HG03354 (cell line): Measurements from ENCODE around the gene ARF6.
A peak's percentile ranks its signal among the peaks of the same experiment; 100 is the strongest.
"Not testable (repeated sequence)": the region's sequence is repeated elsewhere in the genome, so short reads cannot be mapped to it uniquely, and the experiment has no call there.

Experiments
- ATAC-seq: cut with Tn5 transposase; IDR thresholded peaks from one replicate; pipeline ENCODE4 v1.9.1; 2021; ENCODE audit warnings: mild to moderate bottlenecking; ENCODE audit not compliant: unreplicated experiment, poor library complexity, severe bottlenecking

Gene ARF6

DNA sequence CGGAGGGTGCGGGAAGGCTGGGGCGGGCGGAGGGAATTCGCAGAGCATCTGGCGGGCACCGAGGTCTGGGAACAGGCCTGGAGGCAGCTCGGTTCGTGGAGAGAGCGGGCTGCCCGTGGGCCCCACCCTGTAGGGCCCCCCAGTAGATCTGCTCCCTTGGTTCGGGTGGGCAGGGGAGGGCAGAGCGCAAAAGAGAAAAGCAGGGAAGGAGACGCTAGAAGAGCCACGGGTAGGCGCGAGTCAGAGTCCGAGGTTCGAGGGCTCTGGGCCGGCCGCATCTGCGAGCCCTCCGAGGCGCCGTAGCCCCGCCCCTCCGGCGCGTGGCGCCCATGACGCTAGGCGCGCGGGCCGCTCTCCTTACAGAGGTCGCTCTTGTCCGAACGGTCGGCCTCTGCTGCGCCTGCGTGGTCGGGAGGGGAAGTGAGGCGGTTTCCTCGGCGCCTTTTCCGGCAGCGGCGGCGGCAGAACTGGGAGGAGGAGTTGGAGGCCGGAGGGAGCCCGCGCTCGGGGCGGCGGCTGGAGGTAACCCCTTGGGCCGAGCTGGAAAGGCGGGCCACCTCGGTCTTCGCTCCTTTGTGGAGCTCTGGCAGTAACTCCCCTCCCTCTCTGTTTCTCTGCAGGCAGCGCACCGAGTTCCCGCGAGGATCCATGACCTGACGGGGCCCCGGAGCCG lies at the start of gene ARF6:
TSS of gene ARF6 (plus strand) at position 447 of the 673 bp plus-strand sequence. CDS start 655 bp downstream, outside the sequence.
- peak; percentile 90 for ATAC-seq

DNA sequence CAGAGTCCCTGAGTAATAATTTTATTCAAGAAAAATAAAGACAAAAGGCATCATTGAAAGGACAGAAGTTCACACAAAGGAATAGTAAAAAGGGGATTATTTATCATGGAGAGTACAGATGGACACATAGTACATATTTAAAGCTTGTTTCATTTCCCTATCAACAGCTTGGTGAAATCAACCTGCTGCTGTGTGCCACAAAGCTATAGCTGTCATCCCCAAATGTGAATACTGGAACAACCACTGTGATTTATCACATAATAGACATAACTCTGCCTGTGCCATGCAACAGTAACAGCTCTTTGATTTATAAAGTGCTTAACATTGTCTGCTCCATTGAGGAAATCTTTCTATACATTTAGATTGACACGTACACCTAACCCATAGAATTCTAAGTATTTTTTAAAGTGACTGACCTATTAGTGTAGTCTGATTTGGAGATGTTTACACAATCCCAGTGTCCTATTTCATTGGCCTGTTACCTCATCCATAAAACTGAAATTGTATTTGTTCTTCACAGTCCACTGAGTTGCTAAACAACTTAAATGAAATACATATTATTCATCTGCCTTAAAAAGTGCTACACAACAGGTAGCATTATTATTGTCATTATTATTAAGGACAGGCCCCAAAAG lies 43.6 kb upstream of the ARF6 start:
- ATAC-seq, result no peak

DNA sequence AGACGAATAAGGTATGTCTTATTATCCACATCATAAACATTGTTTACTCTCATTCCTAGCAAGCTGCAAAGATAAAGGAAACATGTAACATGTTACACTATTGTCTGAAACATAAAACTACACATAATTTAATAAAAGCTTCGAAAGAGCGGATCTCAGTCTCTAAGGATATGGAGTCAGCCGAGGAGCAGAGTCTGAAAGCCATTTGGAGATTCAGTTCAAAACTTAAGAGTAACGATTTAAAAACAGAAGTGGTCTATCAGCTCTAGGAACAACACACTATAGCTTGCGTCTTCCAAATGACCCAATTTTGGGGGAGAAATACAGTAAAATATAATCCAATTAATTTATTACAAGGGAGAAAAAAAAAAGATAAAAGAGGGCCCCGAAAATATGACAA lies 41.1 kb upstream of the ARF6 start:
- ATAC-seq, result no peak

DNA sequence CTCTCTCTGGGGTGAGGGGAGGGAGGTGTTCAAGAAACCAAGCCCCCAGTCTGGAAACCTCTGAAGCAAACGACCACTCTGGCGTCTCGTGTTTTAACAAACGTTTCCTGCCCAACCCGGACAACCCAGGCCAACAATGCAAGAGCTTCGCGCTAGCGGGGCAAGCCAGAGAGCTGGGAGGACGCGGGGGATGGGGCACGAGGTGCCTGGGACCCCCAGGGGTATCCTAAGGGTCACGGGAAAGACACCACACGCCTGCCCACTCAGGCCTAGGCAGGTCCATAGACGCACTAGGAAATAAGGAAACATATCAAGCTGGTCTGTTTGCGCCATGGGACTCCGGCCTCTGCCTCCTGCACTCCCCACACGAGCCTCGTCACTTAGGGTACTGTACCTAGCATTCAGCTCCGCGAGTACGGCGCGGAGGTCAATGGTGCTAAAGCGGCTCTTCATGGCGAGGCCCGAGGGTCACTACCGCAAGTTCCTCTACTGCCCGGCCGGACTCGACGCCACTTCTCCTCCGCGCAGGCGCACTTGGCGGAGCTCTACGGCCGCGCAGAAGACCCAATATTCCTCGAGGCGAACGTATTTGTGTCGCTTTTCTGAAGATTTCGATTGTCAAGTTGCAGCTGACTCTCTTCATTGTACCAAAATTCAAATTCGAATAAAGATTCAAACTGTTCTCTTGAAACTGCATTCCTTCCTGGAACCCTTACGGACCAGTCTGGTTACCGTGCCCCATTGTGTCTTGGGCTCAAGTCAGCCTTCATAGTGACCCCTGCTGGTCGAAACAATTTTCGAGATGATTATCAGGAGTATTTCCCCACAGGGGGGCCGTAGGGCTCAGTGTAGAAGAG lies 40.4 kb upstream of the ARF6 start, which contains the start of gene NEMF:
TSS of gene NEMF (minus strand) at position 488 of the 857 bp plus-strand sequence. CDS start at position 453, 35 bp downstream.
- ATAC-seq, result peak; percentile 86

DNA sequence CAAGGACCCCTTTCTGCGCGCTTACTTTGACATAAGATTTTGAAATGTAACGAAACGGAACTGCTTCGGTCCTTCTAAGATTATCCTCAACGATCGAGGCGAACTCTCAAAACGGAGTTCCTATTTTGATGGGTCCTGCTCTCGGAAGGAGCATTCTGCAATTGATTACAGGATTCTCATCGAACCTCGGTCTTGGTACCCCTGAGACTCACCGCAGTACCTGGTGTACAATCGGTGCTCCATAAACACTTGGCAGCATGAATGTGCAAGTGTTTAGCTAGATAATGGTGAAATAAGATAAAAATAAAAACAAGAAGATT lies 39.8 kb upstream of the ARF6 start:
- ATAC-seq, result peak; percentile 16

DNA sequence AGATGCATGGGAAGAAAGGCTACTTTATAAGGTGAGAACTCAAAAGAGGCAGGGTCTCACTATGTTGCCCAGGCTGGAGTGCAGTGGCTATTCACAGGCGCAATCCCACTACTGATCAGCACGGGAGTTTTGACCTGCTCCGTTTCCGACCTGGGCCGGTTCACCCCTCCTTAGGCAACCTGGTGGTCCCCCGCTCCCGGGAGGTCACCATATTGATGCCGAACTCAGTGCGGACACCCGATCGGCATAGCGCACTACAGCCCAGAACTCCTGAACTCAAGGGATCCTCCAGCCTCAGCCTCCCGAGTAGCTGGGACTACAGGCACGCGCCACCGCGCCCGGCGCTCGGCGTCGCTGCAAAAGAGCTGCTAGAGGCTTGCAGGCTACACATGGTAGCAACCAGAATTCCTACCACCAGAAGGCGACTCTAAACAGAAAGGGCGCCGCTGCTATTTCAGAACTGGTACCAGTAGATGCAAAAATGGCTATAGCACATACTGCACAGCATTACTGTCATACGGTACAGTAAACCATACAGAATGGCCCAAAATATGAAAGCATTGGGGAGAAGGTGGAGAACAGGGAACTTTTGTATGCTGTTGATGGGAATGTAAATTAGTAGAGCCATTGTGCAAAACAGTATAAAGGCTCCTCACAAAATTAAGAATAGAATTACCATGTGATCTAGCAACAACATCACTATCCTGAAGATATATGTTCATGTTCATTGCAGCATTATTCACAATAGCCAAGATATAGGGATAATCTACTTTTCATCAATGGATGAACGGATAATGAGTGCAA lies 39.1 kb upstream of the ARF6 start:
- ATAC-seq, result peak; percentile 52

DNA sequence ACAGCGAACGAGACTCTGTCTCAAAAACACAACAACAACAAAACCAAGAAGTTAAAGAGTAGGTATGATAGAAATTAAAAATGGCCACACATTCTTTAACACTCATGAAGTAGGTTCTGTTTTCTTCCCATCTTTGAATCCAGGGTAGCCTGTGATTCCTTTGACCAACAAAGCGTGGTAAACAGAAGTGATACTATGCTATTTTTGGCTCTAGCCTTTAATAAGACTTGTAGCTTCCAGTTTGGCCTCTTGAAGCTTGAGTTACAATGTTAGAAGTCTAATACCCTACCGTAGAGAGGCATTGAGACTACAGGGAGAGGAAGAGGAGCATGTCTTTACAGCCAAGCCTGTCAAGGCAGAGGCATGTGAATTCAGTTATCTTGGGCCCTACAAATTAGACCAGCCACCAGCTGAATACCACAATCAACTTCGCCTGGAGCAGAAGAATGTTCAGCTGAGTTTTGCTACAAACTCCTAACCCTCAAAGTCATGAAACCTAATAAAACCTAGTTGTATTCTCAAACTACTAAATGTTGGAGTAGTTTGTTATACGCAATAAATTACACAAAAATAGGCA lies 35.4 kb upstream of the ARF6 start:
- ATAC-seq, result no peak

DNA sequence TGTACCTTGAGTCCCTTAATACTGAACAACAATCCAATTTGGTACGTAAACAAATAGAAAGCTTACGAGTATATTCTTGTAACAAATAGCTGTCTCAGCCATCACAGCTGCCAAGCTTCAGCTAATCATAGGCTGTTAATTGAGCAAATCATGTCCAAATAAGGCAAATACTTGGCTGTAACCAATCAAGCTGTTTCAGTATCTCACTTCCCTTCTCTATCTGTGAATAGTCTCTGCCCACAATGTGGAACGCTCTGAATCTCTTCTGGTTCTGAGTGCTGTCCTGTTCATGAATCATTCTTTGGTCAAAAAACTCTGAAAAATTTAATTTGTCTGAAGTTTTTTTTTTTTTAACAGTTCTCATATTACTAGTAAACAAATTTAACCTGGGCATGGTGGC lies 34.5 kb upstream of the ARF6 start:
- ATAC-seq, result no peak

DNA sequence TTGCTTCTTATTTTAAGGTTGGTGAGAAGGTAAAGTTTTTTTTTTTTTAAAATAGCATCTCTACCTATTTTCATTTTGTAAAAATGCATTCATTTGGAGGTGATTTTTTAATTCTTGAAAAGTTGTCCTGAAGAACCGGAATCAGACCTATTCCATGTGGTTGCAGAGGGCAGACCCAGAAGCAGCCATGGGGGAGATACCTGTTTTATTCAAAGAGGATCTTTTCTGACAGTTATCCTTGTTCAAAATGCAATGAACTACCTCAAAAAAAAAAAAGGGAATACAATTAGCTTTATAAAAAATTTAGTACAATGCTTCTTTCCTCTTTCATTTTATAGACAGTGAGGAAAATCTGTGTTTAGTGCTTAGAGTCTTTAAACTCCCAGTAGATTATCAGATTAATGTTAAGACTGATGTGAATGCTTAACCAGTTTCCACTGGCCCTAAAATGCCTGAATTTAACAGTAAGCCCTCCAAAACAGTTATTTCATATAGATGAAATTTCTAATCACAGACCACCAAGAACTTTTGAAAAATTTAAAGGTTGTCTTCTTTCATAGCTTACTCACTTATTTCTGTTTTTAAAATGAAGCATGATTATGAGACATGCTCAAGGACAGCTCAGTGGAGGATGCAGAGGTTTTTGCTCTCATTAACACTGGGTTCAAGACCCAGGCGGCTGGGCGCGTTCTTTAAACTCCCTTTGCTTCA lies 31.7 kb upstream of the ARF6 start:
- no peak for ATAC-seq

DNA sequence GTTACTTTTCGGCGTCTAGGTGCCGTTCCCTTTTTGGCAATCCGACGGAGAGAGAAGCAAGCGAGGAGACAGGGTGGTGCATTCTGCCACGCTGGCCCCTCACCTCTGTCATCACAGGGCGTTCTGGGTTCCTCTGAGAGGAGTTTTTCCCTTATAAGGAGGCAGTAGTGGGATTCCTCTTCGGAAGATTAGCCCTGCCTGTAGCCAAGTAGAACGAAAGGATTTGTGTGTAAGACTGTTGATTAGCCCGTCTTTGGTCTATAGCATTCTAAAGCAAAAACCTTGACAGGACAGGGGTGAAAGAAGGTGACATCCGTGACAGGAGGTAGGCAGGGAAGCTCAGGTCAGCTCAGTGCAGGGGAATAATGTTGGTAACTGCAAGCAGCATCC lies 31.2 kb upstream of the ARF6 start:
- ATAC-seq, result peak; percentile 16

DNA sequence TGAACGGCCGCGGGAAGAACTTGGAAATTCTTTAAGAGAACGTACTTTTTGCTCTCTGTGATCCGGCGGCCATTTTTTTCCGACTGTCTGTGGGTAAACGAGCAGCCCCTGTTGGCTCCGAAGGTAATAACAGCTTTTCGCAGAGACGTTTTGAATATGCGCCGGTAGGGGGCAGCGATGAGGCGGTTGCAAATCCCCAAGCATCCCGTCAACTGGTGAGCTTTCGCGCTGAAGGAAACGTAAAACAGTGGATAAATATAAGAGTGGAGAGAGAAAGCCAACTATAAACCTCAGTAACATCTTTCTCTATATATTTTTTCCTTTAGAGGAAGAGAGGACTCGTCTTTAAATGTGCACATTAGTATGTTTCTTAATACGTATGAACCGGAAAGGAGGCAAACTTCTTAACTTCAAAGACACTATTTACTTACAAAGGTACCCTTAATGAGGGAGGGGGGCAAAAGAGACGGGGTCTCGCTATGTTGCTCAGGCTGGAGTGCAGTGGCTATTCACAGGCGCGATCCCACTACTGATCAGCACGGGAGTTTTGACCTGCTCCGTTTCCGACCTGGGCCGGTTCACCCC lies 30.7 kb upstream of the ARF6 start:
- peak; percentile 27 for ATAC-seq

DNA sequence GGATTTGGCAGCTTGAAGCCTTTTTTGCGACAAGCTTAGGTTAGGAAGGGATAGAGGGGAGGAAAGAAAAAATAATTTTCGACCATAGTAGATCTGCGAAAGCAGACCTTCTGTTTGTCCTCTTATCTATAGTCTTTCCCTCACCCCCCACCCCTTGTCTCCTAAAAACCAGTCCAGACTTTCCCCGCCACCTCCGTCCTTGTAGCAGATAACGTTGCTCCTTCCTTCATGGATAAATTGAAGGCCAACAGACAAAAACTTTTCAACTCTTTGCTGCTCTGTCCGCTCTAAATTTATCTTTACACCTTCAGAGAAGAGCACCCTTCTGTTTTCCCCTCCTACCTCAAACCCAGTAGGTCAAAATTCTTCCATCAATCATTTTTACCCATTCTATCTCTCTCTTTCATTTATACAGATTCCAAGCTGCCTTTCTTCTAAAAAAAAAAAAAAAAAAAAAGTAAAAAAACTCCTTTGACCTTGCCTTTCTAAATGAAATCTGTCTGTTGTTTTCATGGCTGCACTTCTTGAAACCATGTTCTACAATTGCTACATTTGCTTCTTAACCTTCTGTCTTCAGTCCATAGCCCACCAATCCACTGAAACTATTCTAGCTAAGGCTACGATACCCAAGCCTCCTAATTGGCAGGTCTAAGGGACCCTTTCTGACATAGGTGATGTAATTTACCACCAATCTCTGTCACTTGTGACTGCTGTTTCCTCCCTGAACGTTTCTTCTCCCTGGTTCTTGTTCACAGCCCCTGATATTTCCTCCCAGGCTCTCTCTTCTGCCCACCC lies 29.2 kb upstream of the ARF6 start:
- no peak for ATAC-seq

DNA sequence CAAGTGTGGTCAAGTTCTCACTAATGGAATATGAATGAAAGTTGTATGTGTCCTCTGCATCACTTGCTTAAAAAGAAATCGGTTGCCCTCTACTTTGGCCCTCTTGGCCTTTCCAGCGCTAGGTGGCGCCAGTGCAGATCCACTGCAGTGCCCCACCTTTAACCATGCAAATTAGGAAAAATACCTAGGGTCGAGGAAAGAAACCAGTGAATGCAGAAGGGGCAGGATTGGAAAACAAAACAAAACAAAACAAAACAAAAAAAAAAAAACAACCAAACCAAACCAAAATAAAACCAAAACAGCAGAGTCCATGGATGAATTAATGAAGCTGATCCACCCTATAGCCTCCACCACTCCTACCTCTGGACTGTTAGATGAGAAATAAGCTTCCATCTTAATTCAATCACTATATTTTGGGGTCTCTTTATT lies 27.4 kb upstream of the ARF6 start:
- ATAC-seq, result no peak

DNA sequence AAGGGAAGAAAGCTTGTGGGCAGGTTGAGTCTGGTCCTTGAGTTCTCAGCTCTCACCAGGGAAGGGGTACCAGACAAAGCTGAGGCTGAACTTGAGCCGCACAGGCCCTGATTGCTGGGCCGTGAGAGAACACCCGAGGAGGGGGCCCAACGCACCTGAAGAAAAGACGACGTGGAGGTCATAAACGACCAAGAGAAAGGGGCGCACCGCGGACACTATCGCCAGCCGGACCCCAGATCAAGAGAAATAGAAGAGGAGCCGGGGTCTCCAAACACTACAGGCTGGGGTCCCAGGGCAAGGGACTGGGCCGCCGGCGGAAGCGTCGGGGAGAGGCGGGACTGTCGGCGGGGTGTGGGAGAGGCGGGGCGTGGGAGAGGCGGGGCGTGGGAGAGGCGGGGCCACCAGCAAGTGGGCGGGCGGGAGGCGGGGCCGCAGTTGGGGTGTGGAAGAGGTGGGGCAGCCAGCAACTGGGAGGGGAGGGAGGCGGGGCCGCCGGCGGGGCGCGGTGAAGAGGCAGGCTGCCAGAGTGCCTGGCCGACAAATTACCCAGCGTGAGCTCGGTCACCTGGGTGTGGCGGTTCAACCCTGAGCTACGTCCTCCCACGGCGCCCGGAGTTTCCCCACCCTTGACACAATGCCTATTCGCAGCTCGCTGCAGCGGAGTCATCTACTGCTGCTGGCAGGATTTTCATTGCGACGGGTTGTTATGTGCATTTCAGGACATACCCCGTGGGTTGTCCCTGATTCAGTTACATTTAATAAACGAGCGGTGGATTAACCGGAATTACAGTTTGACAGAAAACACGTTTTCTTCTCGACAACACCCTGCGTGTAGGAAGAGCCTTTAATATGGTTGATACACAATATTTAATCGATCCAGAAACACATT lies 24.8 kb upstream of the ARF6 start:
- peak; percentile 86 for ATAC-seq

DNA sequence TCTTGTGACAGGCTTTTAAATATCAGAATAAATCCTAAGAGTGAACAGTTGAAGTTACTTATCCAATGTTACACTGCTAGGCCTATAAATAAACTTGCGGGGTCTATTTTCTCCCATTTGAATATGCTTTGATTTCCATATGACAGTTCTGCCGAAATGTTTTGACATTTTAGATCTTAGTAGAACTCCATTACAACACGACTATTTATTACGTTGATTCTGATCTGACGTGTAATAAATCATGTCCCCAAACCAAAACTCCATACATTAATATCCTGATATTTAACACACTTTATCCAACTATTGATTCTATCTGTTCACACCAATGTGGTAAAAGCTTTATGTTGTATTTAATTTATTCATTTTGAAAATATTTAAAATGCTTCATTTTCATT lies 24.2 kb upstream of the ARF6 start:
- no peak for ATAC-seq

DNA sequence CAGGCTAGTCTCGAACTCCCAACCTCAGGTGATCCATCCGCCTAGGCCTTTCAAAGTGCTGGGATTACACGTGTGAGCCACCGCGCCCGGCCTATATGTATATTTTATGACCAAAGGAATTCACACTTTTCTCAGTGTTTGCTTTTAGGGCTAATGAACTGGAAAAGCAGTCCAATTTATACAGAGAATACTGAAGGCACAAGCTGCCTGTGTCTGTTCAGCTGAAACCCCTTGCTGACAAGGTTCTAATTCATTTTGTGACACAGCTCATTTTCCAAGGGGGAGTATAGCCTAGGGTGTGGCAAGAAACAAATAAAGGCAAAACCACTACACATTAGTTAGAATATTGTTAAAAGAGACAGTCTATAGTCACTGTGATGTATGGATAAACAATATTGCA lies 22.0 kb upstream of the ARF6 start:
- ATAC-seq, result no peak

DNA sequence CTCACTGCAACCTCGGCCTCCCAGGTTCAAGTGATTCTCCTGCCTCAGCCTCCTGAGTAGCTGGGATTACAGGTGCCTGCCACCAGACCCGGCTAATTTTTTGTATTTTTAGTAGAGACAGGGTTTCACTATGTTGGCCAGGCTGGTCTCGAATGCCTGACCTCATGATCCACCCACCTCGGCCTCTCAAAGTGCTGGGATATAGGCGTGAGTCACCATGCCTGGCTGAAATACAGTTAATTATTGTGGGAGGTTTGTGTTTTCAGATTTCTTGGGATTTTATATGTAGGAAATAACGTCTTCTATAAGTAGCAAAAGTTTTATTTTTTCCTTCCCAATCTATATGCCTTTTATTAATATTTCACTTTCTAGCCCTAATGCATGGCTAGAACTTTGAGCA lies 19.3 kb upstream of the ARF6 start:
- not testable (repeated sequence) for ATAC-seq
